DMS 273 (cell line): ENCODE measurements around the gene MCTP1.

Experiments used
- DNase-seq: peaks from one replicate; lab custom pipeline; 2025; ENCODE audit not compliant: unreplicated experiment; lab: John Stamatoyannopoulos, UW

Gene MCTP1

GRCh38 chr5:94674490-94675382 lies 610.2 kb downstream of the MCTP1 start:
- peak; percentile 48 for DNase-seq

GRCh38 chr5:94672746-94673145 lies 612.1 kb downstream of the MCTP1 start:
- DNase-seq, result no peak

- DNase-seq, result no peak
Measured at GRCh38 chr5:94670726-94671125, 614.2 kb downstream of the MCTP1 start.

GRCh38 chr5:94667937-94668336 lies 617.0 kb downstream of the MCTP1 start:
- no peak for DNase-seq

- DNase-seq, result no peak
Measured at GRCh38 chr5:94661086-94661485, 623.8 kb downstream of the MCTP1 start.

GRCh38 chr5:94660506-94660905 lies 624.4 kb downstream of the MCTP1 start:
- DNase-seq, result no peak

- DNase-seq, result no peak
Measured at GRCh38 chr5:94658272-94658671, 626.6 kb downstream of the MCTP1 start.
